ENCODE results near the gene RNF220. TPM values are rescaled to one million over a fixed set of nuclear protein-coding genes. Genes with fewer than 3 reads are reported as not detected.
A peak's percentile ranks its signal among the peaks of the same experiment; 100 is the strongest.

RNF220 gene
- total and polyA plus RNA-seq, 9 donors: 58.0 to 101 (median 64.7) TPM

GRCh38 chr1:44685881-44686280 is 280.8 kb downstream of the RNF220 start:
- Histone ChIP-seq H3K27ac (no peak overlapping the region), H3K4me3 (no peak overlapping the region), H3K36me3 (no peaks in the 10 kb centered on the region), H3K9me3 (no peaks in the 10 kb centered on the region), H3K27me3 (no peaks in the 10 kb centered on the region), H3K4me1 (ENCODE audit: insufficient read depth) (peaks cover 6% of the 10 kb centered on the region)
- 47 to 73% (median 62%) methylated on average over 8 of the region's 8 CpGs for WGBS, 3 donors
- DNase-seq: no peak
- TF ChIP-seq POLR2A (IDR thresholded peaks at IDR 0.05) (no peak), CTCF (IDR thresholded peaks at IDR 0.05) (no peak), EP300 (IDR thresholded peaks at IDR 0.05) (no peak)
- intact Hi-C loops (cut with DNase I): no loop called here

GRCh38 chr1:44688760-44689446 is 283.8 kb downstream of the RNF220 start:
- no peaks in the 10 kb centered on the region for H3K27me3 ChIP-seq
- peak; percentile 39 to 68 (median 54) for DNase-seq
- peak overlapping the region; percentile 31 to 57 for H3K27ac ChIP-seq
- intact Hi-C loops (cut with DNase I): no loop called here
- no peaks in the 10 kb centered on the region for H3K9me3 ChIP-seq
- TF ChIP-seq EP300 (IDR thresholded peaks at IDR 0.05) (no peak), CTCF (IDR thresholded peaks at IDR 0.05) (no peak), POLR2A (IDR thresholded peaks at IDR 0.05) (no peak)
- 27 to 48% (median 30%) methylated on average over 12 of the region's 12 CpGs for WGBS, 3 donors
- H3K4me3 ChIP-seq: no peak overlapping the region
- H3K36me3 ChIP-seq: no peaks in the 10 kb centered on the region
- H3K4me1 ChIP-seq (ENCODE audit: insufficient read depth): peaks cover 6% of the 10 kb centered on the region

GRCh38 chr1:44689447-44689765 is 284.4 kb downstream of the RNF220 start:
- intact Hi-C loops (cut with DNase I): no loop called here
- H3K9me3 ChIP-seq: no peaks in the 10 kb centered on the region
- H3K4me1 ChIP-seq (ENCODE audit: insufficient read depth): peaks cover 6% of the 10 kb centered on the region
- no peaks in the 10 kb centered on the region for H3K36me3 ChIP-seq
- no peak overlapping the region for H3K4me3 ChIP-seq
- no peak for DNase-seq
- peak overlapping the region in 1 of 2 donors; percentile 31 for H3K27ac ChIP-seq
- WGBS, 3 donors: 69 to 79% (median 72%) methylated on average over 3 of the region's 3 CpGs
- H3K27me3 ChIP-seq: no peaks in the 10 kb centered on the region
- no peak for TF ChIP-seq CTCF (IDR thresholded peaks at IDR 0.05)
- no peak for TF ChIP-seq POLR2A (IDR thresholded peaks at IDR 0.05)
- no peak for TF ChIP-seq EP300 (IDR thresholded peaks at IDR 0.05)

GRCh38 chr1:44693159-44693558 is 288.1 kb downstream of the RNF220 start:
- TF ChIP-seq EP300 (IDR thresholded peaks at IDR 0.05): no peak
- Histone ChIP-seq H3K36me3 (no peaks in the 10 kb centered on the region), H3K27me3 (no peaks in the 10 kb centered on the region), H3K4me3 (no peak overlapping the region), H3K27ac (no peak overlapping the region), H3K4me1 (ENCODE audit: insufficient read depth) (peaks cover 6% of the 10 kb centered on the region), H3K9me3 (no peaks in the 10 kb centered on the region)
- intact Hi-C loops (cut with DNase I): no loop called here
- 85 to 87% (median 85%) methylated on average over 2 of the region's 2 CpGs for WGBS, 3 donors
- no peak for DNase-seq

- no peak for DNase-seq
- WGBS, 3 donors: 95 to 97% (median 96%) methylated on average over 3 of the region's 3 CpGs
- H3K4me3 ChIP-seq: no peak overlapping the region
- intact Hi-C loops (cut with DNase I): no loop called here
- no peaks in the 10 kb centered on the region for H3K27me3 ChIP-seq
- TF ChIP-seq POLR2A (IDR thresholded peaks at IDR 0.05) (no peak), CTCF (IDR thresholded peaks at IDR 0.05) (no peak), EP300 (IDR thresholded peaks at IDR 0.05) (no peak)
- H3K36me3 ChIP-seq: no peaks in the 10 kb centered on the region
- H3K4me1 ChIP-seq (ENCODE audit: insufficient read depth): peaks cover 6% of the 10 kb centered on the region
- no peaks in the 10 kb centered on the region for H3K9me3 ChIP-seq
- no peak overlapping the region for H3K27ac ChIP-seq
Measured at GRCh38 chr1:44693900-44694299, 288.8 kb downstream of the RNF220 start.
